ENCODE measurements around the gene HEPACAM2.

Gene HEPACAM2

DNA sequence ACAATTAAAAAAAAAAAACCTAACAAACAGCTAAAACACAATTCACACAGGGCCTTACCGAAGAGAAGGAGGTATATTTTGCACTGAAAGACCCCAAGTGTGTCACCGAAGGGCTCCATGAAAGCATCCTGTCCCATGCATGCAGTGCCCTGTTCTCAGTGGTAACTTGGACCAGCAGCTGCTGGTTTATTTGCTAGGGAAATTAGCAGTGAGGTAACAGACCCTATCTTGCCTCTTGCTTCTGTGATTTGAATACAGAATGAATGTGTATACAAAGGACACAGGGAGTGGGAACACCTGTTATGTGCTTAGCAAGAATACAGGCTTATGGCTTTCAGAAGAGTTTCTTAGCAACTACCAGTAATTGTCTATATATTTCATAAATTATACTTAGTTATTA is at the start of gene HEPACAM2:
TSS of gene HEPACAM2 (minus strand) at position 160 of the 400 bp plus-strand sequence.
- no peak for DNase-seq (ENCODE audit: low read depth)

DNA sequence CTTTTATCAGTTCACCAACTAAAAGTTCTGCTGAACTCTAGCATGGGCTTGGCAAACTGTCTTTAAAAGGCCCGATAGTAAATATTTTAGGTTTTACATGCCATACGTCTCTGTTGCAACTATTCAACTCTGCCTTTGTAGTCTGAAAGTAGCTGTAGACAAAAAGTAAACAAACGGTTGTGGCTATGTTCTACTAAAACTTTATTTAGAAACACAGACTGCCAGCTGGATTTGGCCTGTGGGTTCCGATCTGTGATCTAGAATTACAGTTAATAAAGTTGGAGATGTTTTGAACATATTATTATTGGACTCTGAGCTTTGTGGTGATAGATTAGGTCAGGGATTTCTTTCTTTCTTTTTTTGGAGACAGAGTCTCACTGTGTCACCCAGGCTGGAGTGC is 39.0 kb upstream of the HEPACAM2 start:
- DNase-seq (ENCODE audit: low read depth), result no peak

DNA sequence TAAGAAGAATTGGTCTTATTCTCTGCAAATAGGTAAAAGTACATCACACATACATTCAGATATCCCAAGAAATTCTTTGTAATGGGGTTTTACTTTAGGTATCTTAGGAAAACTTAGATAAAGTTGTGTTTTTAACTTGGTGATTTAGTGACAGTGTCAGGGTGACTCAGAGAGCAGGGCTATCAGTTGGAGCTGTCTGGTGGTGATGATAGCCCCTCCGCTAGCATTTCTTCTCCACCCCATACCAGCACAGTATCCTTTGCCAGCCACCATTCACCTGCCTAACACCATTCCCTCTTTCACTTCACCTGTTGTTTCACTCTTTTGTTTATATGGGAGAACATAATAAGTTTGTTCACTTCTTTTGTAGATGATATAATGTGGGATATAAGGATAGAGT is 36.3 kb upstream of the HEPACAM2 start:
- DNase-seq (ENCODE audit: low read depth), result no peak

DNA sequence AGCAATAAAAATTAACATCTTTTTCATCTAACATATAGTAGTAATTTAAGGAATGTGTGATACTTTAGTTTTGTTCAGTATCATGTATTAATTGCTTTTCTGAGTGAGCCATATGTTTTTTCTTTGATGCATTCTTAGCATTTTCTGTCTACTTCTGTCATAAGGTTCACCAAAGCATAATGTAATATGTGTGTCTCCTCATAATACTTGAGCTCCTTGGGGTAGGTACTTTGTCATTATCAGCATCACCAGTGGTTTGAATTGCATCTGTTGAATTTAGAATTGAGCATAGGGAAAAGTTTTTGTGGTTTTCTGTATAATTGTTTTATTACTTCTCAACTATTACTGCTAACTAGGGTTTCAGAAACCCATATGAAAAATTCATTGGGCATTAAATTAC is 32.4 kb upstream of the HEPACAM2 start:
- DNase-seq (ENCODE audit: low read depth), result no peak

DNA sequence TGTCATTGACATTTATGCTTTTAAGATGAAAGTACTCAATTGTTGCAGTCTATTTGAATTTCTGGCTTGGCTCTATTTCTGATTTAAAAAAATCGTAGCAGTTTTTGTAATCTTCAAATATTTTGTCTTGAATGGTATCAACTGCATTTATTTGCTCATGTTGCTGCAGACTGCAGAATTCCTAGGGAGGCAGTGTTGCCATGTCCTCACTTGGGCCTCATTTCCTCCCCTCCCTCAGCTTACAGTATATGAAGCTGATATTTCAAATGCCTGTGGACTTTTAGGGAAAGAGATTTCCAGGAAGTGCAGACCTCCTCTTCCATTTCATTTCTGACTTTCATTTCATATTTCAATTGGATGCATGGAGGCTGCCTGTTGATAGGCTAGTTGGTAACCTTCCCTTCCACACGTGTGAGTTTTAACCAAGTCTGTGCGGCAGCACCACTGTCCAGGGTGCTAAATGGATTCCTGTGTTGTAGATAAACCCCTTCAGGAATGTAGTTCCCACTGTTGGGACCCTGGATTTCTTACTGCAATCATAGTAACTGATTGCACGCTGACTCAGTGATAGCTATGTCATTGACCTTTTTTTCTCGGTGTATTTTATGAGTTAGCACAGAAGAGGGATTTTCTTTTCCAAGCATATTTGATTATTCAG is 23.4 kb upstream of the HEPACAM2 start:
- no peak for DNase-seq (ENCODE audit: low read depth)

DNA sequence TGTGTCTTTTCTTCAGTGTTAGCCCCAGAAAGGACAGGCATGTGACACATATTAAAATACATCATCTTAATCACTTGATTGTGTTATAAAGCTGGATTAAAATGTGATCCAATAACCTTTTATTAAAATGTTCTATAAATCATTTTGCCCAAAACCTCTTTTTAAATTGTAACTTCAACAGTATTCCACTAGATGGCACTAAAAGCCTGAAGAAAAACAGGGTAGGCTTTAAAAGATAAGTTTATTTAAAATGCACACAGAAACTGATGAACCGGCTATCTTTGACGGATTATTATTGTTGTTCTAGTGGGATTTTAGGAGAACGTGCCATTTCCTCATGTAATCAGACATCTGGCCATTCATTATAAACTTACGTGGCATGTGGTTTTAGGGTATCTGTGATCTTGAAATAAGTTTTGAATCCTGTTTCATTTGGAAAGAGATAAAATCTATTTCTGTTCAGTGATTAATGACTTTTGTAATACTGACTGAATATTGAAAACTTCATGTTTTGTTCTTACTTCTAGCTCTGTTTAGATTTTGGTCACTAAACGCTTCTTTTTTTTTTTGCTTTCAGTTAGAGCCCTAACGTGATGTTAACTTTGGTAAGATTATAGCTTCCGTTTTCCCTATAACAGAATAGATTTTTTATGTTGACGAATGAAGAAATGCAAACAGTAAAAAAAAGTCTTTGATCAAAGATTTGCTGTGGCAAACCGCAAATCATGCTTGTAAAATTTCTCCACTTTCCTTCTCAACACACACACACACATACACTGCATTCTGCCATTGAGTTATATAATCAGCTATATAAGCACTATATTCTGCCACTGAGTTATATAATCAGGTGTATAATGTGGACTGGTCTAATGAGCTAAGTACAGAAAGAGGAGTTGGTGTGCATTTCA is 19.5 kb upstream of the HEPACAM2 start:
- DNase-seq (ENCODE audit: low read depth), result no peak

DNA sequence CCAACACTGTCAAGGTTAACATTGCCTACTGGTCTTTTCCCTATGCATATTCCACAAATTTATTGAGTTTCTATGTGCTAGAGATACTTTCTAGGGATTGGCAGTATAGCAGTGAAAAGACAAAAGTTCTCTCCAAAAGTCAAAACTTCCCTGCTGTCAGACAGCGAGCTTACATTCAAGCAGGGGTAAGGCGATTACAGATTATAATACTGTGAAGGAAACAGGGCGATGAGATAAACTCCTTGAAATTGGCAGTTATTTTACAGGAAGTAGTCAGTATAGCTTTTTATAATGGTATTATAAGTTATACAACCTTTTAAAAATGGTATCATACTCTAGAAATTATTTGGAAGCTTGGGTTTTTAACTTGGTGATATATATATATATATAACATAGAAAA is 15.8 kb upstream of the HEPACAM2 start:
- DNase-seq (ENCODE audit: low read depth), result no peak

DNA sequence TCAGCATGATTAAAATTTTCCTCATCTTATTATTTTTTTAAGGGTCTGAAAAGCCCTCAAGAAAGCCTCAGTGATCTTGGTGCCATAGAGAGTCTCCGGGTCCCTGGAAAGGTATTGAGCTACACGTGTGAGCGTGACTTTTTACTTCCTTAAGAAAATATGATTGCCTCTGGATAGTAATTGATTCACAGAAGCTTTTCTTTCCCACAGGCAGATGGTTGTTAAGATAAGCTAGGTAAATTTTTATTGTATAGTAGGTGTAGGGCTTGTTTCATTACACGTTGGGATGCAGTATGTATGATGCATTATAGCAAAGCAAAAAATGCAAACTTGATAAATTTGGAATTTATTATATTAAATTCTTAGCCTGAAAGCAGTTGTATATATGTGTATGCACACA is 13.6 kb upstream of the HEPACAM2 start:
- no peak for DNase-seq (ENCODE audit: low read depth)

DNA sequence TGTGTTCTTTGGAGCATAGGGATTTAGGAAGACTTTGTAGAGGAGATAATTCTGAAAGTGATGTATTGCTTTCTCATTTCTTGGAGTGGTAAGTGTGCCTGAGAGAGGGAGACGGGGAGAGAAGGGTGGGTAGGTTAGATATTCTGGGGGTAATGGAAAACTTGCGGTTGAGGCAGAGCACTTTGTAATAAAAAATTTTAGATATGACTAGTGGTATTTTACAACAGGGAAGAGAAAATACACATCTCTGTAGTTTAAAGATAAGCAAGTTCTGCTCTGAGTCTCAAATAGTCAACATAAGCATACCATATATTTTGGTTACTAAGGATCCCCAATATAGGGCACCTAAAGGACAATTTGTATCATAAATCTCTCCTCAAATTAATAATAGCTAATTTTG is 12.5 kb upstream of the HEPACAM2 start:
- no peak for DNase-seq (ENCODE audit: low read depth)

DNA sequence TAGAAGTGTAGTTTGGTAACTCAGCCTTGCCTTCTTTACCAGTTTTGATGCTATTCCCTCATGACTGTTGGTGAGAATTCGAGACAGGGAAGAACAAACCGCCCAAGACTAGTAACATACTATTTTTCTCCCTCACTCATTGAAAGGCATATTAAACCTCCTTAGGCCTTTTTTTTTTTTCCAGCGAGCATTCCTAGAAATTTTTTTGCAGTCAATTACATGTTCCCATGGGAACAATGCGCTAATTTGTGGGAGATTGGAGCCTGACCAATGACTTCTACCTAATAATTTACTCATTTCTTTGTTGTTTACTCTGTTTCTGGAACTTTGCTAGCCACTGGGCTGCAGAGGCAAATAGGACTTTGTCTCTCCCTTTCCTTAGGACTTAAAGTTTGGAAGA is 11.9 kb upstream of the HEPACAM2 start:
- no peak for DNase-seq (ENCODE audit: low read depth)

DNA sequence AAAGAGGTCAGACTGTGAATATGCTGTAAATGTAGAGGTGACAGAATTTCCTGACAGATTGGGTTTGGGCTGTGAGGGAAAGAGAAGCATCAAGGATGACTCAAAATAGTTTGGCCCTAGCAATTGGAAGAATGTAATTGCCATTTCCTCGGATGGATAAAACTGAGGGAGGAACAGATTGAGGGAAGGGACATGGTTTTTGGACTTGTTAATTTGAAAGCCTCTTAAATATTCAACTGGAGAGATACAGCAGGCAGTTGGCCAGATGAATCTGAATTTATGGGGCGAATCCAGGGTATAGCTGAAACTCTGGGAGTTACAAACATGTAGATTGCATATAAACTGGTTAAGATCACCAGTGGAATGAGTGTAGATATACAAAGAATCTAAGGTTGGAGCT is 9.3 kb upstream of the HEPACAM2 start:
- DNase-seq (ENCODE audit: low read depth), result no peak

DNA sequence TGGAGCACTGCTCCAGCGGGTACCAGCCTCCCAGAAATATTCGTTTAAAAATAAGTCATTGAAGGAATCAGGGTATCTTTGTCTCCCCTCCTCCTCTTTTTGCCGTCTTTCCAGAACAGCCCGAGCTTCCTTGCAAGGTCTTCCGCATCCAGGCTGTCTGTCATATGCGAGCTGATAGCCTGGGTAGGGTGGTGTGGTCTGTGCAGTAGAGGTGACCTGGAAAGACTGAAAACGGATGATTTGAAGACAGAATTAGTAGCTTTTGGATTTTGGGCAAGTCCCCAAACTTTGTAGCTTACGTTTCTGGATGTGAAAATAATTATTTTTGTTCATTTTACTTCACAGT is 6.4 kb upstream of the HEPACAM2 start:
- DNase-seq (ENCODE audit: low read depth), result no peak

DNA sequence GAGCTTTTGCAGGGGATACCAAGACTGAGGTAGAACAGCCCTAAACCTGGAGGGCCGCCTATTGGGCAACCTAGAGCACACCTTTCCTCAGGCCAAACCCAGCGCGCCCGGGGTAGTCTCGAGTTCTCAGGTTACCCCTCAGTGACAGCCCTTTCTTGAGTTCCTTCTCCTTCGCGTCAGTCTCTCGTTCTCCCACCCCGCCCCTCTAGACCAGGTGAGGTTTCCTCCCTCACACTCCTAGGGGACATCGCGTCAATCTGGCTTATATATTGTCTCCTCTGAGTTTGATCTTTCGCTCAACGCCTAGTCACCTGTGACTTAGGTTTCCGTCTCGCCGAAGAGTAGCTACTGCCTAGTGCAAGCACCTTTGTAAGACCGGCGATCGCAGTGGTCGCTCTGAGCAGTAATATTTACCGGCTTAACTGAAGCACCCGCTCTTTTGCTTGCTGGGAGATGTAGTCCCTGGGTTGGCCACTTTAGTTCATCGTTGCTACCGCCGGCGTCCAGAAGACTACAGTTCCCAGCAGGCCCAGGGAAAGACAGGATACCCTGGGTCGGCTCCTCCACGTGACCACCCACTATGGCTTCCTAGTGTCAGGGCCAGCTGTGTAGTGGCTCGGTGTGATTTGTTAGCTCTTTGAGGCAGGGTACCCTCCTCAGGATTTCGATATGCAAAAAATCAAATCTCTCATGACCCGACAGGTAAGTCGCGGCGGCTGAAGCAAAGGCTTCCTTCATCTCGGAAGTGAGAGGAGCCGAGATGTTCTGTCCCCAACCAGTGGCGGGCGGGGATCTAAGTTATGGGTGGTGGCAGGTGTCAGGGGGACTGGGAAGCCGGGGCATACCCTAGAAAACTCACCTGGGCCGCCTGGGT is 5.8 kb upstream of the HEPACAM2 start, which contains the start of gene VPS50:
TSS of gene VPS50 (plus strand) at position 568 of the 874 bp plus-strand sequence. CDS start at position 670, 102 bp downstream.
- peak; percentile 77 for DNase-seq (ENCODE audit: low read depth)

DNA sequence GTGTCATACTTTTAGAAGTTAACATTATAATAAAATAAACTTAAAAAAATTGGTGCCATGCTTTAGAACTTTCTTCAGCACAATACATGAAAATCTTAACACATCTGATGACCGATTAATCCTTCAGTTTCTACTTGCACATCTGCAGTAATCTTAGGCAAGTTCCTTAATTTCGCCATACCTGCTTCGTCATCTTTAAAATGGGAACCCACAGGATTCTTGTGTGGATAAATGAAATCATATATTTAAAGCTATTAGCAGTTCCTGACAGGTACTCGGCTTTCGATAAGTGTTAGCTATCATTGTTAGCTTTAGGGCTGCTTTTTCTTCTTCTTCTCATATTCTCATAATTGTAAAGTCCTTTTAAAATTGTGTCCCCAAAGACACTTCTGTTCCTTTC is 5.0 kb upstream of the HEPACAM2 start:
- DNase-seq (ENCODE audit: low read depth), result no peak

DNA sequence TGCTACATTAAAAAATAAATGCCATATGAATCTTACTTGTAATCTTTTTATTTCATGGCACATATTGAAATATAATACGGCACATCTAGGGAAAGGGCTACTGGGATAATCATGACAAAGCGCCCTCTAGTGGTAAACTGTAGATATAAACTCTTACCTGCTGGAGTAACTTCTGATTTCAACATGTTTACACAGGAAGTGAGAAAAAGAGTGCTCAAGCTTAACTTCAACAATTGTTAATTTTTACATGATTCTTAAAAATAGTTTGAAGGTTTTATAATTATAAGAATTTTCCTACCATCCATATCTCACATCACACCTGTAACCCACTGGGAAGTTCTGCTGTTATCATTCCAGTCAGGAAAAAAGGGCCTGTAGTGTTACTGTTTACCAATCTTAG is 2.0 kb upstream of the HEPACAM2 start:
- DNase-seq (ENCODE audit: low read depth), result peak; percentile 25

DNA sequence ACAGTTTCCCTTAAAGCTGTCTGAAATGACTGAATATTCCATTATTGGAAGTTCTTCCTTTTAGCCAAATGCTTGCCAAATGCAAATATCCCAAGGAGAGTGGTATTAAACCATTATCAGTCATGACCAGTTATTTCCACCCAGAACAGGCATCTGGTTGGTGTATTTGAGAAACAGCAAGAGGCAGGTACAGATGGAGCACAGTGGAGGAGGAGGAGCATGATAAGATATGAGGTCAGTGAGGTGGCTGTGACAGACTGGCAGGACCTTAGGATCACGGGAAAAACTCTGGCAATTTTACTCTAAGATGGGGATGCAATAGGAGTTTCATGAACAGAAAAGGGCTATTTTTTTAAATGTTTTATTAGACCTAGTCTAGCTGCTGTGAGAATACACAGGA is 6.4 kb downstream of the HEPACAM2 start:
- DNase-seq (ENCODE audit: low read depth), result no peak

DNA sequence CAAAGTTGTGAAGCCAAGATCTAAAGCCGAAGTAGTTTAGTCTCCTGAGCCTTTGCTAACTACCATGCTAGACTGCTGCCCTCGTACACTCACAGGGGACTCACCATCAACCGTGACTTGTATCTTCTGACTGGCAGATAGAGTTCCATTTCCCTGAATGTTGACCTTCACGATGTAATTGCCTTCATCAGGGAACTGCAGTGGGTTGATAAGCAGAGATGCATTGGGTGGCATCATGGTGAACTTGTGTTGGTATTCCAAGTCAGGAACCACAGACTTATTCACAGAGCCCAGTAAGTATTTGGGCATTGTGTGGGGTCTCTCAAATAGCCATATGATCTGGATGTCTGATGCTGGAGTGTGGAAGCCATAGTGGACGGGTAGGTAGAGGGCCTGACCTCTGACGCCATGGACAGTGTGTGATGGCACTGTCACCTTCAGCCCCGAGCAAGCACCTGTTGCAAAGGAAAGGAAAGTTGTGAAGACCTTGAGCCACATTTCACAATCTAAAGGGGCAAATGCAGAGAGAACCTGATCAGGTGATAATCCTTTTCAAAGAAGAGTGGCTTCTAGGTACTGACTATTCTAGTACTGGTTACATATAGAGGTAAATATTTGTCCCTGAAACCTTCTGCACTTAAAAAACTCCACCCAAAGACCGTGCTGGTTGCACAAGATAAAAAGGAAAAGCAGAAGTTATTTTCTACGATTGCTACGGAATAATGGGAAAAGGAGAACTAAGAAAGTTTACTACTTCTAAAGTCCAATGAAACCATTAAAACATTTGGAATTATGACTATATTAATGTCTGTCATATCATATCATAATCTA is 7.1 kb downstream of the HEPACAM2 start:
- no peak for DNase-seq (ENCODE audit: low read depth)

DNA sequence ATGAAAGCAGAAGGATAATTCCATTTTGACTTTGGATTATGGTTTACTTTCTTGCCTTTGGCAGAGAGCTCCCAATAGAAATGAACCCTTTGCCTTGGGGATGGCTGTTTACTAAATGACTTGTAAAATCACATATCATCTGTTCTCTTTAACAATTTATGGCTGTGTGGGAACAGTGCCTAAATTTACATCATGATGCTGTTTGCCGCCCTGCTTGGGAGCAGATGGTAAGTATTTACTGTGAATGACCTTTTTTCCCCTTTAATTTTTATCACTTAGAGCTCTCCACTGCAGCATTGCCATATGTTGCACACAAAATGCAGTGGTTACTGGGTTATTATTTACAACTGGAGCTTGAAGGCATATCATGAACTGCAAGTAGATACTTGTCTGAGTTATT is 13.4 kb downstream of the HEPACAM2 start:
- DNase-seq (ENCODE audit: low read depth), result no peak

DNA sequence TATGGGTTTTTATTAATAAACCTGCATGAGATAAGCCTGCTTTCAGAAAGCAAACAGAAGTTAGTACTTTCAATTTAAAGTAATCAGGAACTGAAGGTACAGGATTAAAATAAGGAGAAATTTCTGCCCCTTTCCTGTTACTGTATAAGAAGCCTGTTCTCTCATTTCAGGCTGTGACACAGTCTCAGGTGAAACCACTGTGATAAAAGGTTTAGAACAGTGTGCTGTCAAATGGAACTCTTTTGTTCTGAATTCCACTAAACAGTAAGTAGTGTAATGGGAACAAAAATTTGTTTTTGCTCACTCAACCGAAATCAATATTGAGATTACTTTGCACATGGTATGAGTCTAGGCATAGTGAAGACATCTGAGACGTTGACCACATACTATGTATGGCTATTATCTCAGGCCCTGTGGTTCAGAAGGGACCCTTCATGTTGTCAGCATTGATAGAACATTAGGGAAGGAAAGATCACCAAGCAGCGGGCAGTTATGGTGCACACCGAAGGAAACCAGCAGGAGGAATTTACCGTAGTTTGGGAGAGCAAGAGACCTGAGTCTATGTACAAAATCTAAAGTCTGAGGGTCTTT is 14.9 kb downstream of the HEPACAM2 start:
- no peak for DNase-seq (ENCODE audit: low read depth)

DNA sequence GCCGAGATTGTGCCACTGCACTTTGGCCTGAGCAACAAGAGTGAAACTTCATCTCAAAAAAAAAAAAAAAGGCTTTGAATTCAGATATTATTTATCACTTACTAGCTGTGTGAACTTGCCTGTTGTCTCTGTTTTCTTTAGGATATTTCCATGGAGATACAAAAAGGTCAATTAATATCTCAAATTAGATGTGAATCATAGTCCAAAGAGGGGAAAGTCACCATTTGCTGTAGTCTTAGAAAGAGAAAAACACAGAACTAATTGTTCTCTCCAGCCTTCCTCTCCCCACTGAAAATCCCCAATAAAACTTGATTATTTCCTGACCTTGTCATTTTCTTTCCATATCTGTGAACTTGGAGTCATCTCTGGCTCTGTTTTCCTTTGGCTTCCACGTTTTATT is 21.2 kb downstream of the HEPACAM2 start:
- DNase-seq (ENCODE audit: low read depth), result no peak

DNA sequence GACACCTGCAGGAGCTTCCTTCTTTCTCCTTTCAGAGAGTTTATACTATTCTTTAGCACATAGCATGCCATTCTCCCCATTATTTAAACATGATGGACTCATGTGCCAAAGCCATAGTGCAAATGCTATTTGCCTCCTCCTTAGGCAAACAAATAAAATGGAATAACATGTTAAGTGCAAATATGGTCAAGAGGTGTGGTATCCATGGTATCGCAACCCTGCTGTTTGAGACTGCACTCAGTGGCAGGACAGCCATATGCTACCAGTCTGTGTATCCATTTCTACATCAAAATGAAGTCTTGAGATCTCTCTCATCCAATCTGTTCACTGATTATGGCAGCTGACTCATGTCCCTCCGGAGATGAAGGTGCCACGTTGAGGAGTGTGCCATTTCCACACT is 22.8 kb downstream of the HEPACAM2 start:
- DNase-seq (ENCODE audit: low read depth), result no peak

Data from HS-5 (cell line).